ENCODE results near the gene MGAT1. TPM values are rescaled to one million over a fixed set of nuclear protein-coding genes. Genes with fewer than 3 reads are reported as not detected.

The MGAT1 gene
- total and polyA plus RNA-seq, 8 donors = 52.8 to 656 (median 66.4) TPM

DNA sequence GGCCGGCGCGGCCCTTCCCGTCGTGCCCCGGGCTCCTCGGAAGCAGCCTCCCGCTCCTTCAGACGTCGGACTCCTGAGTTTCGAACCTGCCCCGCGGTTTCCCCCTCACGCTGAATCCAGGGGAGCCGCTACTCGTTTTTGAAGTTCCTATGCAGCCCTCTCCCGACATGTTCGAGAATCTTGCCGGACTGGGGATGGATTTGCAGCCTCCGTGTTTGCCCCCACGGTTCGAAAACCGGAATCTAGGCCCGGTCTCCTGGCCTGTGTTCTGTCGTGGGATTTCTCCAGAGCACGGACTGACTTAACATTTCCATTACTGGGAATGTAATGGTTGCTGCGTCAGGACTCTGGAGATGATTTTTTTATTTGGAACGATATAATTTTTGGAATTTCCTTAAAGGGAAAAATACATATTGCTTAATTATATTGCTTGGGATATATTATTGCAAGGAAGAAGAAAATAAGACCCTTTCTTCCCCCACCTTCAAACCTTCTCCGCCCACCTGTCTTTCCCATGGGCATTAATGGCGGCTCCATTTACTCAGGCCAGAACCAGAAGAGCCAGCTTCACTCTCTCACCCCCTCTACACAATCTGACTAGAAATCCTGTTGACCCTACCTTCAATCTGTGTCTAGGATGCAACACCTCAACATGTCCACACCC, 8.5 kb upstream of the MGAT1 start:
- peak overlapping the region; percentile 97 to 99 (median 98) for H3K27ac ChIP-seq
- peak overlapping the region; percentile 56 to 75 (median 68) for H3K4me3 ChIP-seq
- TF ChIP-seq POLR2AphosphoS5 (IDR thresholded peaks at IDR 0.05) (no peak), POLR2A (IDR thresholded peaks at IDR 0.05) (no peak), EP300 (IDR thresholded peaks at IDR 0.05) (no peak)
- TF ChIP-seq, protein P1, sequence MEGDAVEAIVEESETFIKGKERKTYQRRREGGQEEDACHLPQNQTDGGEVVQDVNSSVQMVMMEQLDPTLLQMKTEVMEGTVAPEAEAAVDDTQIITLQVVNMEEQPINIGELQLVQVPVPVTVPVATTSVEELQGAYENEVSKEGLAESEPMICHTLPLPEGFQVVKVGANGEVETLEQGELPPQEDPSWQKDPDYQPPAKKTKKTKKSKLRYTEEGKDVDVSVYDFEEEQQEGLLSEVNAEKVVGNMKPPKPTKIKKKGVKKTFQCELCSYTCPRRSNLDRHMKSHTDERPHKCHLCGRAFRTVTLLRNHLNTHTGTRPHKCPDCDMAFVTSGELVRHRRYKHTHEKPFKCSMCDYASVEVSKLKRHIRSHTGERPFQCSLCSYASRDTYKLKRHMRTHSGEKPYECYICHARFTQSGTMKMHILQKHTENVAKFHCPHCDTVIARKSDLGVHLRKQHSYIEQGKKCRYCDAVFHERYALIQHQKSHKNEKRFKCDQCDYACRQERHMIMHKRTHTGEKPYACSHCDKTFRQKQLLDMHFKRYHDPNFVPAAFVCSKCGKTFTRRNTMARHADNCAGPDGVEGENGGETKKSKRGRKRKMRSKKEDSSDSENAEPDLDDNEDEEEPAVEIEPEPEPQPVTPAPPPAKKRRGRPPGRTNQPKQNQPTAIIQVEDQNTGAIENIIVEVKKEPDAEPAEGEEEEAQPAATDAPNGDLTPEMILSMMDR (IDR thresholded peaks at IDR 0.05) = no peak
- H3K4me1 ChIP-seq = peaks cover 42 to 53% (median 46%) of the 10 kb centered on the region in 4 donors
- DNase-seq = no peak
- H3K36me3 ChIP-seq = peaks cover 0 to 7% (median 0%) of the 10 kb centered on the region in 4 donors
- intact Hi-C loops (cut with DNase I; ENCODE audit: low total_unique reads) = no loop called here
- H3K27me3 ChIP-seq = no peaks in the 10 kb centered on the region
- WGBS, 5 donors = 7 to 11% (median 8%) methylated on average over 19 to 30 of the region's 30 CpGs
- H3K9me3 ChIP-seq = no peaks in the 10 kb centered on the region

DNA sequence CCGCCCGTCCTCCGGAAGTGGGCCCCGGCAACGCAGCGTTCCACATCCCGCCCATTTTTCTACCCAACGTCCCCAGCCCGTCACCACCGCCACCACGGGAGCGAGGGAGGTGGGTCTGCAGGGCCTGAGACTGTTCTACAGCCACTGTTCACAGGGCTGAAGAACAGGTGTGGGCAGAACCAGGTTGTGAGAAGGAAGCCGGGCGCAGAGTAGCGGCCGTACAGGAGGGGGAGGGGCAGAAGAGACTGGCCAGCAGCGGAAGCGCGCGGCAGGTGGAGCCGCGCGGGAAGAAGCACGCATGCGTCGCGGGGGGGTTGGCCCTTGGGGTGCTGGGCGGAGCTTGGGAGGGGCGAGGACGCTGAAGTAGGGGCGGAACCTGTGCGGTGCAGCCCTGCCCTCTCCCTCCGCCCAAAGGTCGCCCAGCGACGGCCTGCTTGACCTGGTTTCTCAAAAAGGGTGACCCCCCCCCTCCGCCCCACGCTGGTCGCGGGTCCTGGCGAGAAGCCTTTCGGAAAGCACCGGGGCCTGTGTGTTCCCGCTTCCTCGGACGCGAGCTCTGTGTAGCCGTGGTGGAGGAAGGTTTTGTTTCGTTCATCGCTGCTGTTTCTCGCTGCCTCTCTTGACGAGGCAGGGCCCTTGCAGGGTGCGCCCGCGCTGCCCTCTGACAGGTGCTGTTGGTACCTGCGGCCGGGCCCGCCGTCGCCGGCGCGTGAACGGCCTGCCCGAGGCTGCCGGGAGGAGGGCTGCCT, 7.8 kb upstream of the MGAT1 start:
- WGBS, 5 donors = 0 to 1% (median 0%) methylated on average over 32 to 66 of the region's 66 CpGs
- H3K9me3 ChIP-seq = no peaks in the 10 kb centered on the region
- H3K27ac ChIP-seq = peak overlapping the region; percentile 97 to 99 (median 98)
- intact Hi-C loops (cut with DNase I; ENCODE audit: low total_unique reads) = no loop called here
- H3K4me1 ChIP-seq = peaks cover 47 to 57% (median 53%) of the 10 kb centered on the region in 4 donors
- DNase-seq = peak; percentile 97 to 99
- peak overlapping the region; percentile 56 to 75 (median 68) for H3K4me3 ChIP-seq
- no peaks in the 10 kb centered on the region for H3K27me3 ChIP-seq
- peaks cover 0 to 7% (median 0%) of the 10 kb centered on the region in 4 donors for H3K36me3 ChIP-seq
- TF ChIP-seq POLR2A (IDR thresholded peaks at IDR 0.05) (peak in 2 of 4 donors; percentile 13 to 33), EP300 (IDR thresholded peaks at IDR 0.05) (no peak), POLR2AphosphoS5 (IDR thresholded peaks at IDR 0.05) (peak in 2 of 3 donors; percentile 48 to 61)
- TF ChIP-seq, protein P1 (IDR thresholded peaks at IDR 0.05) = no peak

DNA sequence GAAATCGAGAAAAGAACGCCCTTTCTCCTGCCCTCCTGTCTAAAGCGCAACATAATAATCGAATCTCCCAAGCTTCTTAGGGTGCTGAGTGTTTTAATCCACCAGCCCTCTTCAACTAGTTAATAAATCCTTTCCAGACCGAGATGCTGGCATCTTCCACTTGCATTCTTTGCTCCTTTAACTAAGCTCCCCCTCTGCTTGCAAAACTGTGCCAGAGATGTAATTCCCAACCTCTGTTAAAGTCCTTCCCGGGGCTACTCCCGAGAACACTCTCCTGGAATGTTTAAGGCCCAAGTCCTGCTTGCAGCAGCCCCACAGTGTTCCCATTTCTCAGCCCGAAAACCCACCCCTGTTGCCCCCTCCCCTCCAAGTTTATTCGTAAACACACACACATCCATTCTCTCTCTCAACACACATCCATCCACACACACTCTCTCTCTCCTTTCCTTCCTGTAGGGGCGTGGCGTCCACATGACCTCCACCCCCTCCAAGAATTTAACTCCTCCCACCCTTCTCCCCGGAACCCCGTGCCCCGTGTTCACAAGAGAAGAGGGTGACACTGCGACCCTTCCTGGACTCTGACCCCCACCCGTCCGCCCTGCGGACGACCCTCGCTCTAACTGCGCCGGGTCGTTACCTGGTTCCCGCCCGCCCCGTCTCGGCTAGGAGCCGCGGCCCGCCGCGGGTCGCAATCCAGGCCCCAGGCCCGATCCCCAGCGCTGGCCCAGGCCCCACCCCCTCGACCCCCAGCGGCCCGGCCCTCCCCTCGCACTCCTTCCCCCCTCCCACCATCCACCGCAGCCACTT, 7.0 kb upstream of the MGAT1 start:
- H3K4me1 ChIP-seq = peaks cover 52 to 65% (median 60%) of the 10 kb centered on the region in 4 donors
- intact Hi-C loops (cut with DNase I; ENCODE audit: low total_unique reads) = no loop called here
- TF ChIP-seq, protein P1 (IDR thresholded peaks at IDR 0.05) = no peak
- TF ChIP-seq POLR2AphosphoS5 (IDR thresholded peaks at IDR 0.05) = peak; percentile 40 to 60 (median 52)
- H3K27me3 ChIP-seq = no peaks in the 10 kb centered on the region
- H3K9me3 ChIP-seq = no peaks in the 10 kb centered on the region
- DNase-seq = peak; percentile 91 to 96
- 1 to 3% (median 2%) methylated on average over 23 to 40 of the region's 40 CpGs for WGBS, 5 donors
- H3K4me3 ChIP-seq = peak overlapping the region; percentile 56 to 75 (median 68)
- H3K27ac ChIP-seq = peak overlapping the region; percentile 97 to 99 (median 98)
- H3K36me3 ChIP-seq = peaks cover 0 to 7% (median 0%) of the 10 kb centered on the region in 4 donors

DNA sequence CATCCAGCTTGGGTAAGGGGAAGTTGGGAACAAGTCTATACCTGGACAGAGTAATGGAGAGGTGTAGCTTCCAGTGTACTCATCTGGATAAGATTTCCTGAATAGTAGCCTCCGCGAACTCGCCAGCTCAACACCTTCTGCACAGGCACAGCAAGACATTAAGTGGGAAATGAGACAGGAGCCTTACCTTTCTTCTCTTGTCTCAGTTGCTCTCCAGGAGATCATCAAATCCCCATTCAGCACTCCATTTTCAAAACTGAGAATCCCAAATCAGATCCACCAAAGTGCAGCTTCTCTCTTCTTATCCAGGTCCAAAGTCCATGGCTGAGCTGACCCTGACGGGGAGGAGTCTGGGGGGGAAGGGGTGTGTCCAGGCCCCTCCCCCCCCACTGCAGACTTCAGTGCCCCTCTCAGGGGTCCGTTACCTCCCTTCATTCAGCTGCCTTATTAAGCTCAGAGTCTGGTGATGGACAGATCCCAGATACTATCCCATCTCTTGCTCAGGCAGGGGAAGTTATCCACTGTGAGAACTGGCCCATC, 5.9 kb upstream of the MGAT1 start:
- Histone ChIP-seq H3K4me3 (peak overlapping the region; percentile 56 to 75 (median 68)), H3K36me3 (peaks cover 0 to 7% (median 0%) of the 10 kb centered on the region in 4 donors), H3K27me3 (no peaks in the 10 kb centered on the region), H3K4me1 (peaks cover 63 to 75% (median 71%) of the 10 kb centered on the region in 4 donors), H3K9me3 (no peaks in the 10 kb centered on the region), H3K27ac (peak overlapping the region in 4 of 5 donors; percentile 97 to 99 (median 98))
- 47 to 74% (median 72%) methylated on average over 5 of the region's 5 CpGs for WGBS, 5 donors
- TF ChIP-seq POLR2A (IDR thresholded peaks at IDR 0.05) = no peak
- TF ChIP-seq POLR2AphosphoS5 (IDR thresholded peaks at IDR 0.05) = no peak
- TF ChIP-seq, protein P1 (IDR thresholded peaks at IDR 0.05) = no peak
- TF ChIP-seq EP300 (IDR thresholded peaks at IDR 0.05) = no peak
- intact Hi-C loops (cut with DNase I; ENCODE audit: low total_unique reads) = no loop called here
- peak in 1 of 2 donors; percentile 33 for DNase-seq

Measured in stomach (tissue), 9 donors.